MM.1S (cell line): ENCODE measurements around the gene USP25.

ENCODE experiments used
- DNase-seq: peaks from one replicate; pipeline ENCODE4 v3.0.0-alpha.2; 2015
- H2AFZ ChIP-seq: fragments of 300-600 bp; sonication (generic); 2 replicates; pipeline ENCODE4 v1.6.0; 2016; ENCODE audit warnings: antibody characterized with exemption, low read length
- H3F3A ChIP-seq: fragments of 300-600 bp; sonication (generic); 2 replicates; pipeline ENCODE4 v1.6.1; 2016; ENCODE audit warnings: mild to moderate bottlenecking, antibody characterized with exemption, low read length, moderate library complexity, mixed read lengths; ENCODE audit not compliant: insufficient read depth
- H3K27ac ChIP-seq: fragments of 300-600 bp; sonication (generic); 2 replicates; pipeline ENCODE4 v1.5.1; 2016; ENCODE audit warnings: mild to moderate bottlenecking, low read length
- H3K27me3 ChIP-seq: fragments of 300-600 bp; sonication (generic); replicated peaks from 2 replicates; pipeline ENCODE4 v1.6.0; 2016; ENCODE audit warnings: low read length; ENCODE audit not compliant: insufficient read depth
- H3K36me3 ChIP-seq: fragments of 300-600 bp; sonication (generic); replicated peaks from 2 replicates; pipeline ENCODE4 v1.6.1; 2016; ENCODE audit warnings: mild to moderate bottlenecking, low read length, mixed read lengths; ENCODE audit not compliant: insufficient read depth
- H3K4me1 ChIP-seq: fragments of 300-600 bp; sonication (generic); 2 replicates; pipeline ENCODE4 v1.6.1; 2016; ENCODE audit warnings: low read length, mixed read lengths
- H3K4me2 ChIP-seq: fragments of 300-600 bp; sonication (generic); 2 replicates; pipeline ENCODE4 v1.6.0; 2016; ENCODE audit warnings: low read depth, low read length
- H3K4me3 ChIP-seq: fragments of 300-600 bp; sonication (generic); 2 replicates; pipeline ENCODE4 v1.5.1; 2016; ENCODE audit warnings: low read length, mixed read lengths
- H3K79me2 ChIP-seq: fragments of 300-600 bp; sonication (generic); 2 replicates; pipeline ENCODE4 v1.6.1; 2016; ENCODE audit warnings: mixed run types, low read length, mixed read lengths
- H3K9ac ChIP-seq: fragments of 300-600 bp; sonication (generic); 2 replicates; pipeline ENCODE4 v1.6.1; 2016; ENCODE audit warnings: low read length, mixed read lengths
- H3K9me2 ChIP-seq: fragments of 300-600 bp; sonication (generic); replicated peaks from 2 replicates; pipeline ENCODE4 v1.6.1; 2016; ENCODE audit warnings: mild to moderate bottlenecking, low read length, mixed read lengths; ENCODE audit not compliant: insufficient read depth
- H3K9me3 ChIP-seq: fragments of 300-600 bp; sonication (generic); replicated peaks from 2 replicates; pipeline ENCODE4 v1.6.1; 2016; ENCODE audit warnings: mild to moderate bottlenecking, low read length, mixed read lengths; ENCODE audit not compliant: insufficient read depth
- H4K20me1 ChIP-seq: fragments of 300-600 bp; sonication (generic); 2 replicates; pipeline ENCODE4 v1.6.1; 2016; ENCODE audit warnings: mild to moderate bottlenecking, low read length, moderate library complexity, mixed read lengths; ENCODE audit not compliant: insufficient read depth
- EZH2 ChIP-seq: fragments of 300-600 bp; sonication (generic); optimal IDR thresholded peaks from 2 replicates; pipeline ENCODE3; 2017; ENCODE audit warnings: low read depth, mild to moderate bottlenecking, antibody characterized with exemption, low read length, mixed read lengths
- EZH2phosphoT487 ChIP-seq: fragments of 300-600 bp; sonication (generic); IDR thresholded peaks from 2 replicates; pipeline ENCODE4 v1.6.1; 2018; ENCODE audit warnings: antibody characterized with exemption, low read length
- TF ChIP-seq, protein P1 (sequence below): fragments of 300-600 bp; sonication (generic); IDR thresholded peaks from 2 replicates; pipeline ENCODE4 v1.5.1; 2016; ENCODE audit warnings: antibody characterized with exemption, low read length, mixed read lengths

USP25 gene

DNA sequence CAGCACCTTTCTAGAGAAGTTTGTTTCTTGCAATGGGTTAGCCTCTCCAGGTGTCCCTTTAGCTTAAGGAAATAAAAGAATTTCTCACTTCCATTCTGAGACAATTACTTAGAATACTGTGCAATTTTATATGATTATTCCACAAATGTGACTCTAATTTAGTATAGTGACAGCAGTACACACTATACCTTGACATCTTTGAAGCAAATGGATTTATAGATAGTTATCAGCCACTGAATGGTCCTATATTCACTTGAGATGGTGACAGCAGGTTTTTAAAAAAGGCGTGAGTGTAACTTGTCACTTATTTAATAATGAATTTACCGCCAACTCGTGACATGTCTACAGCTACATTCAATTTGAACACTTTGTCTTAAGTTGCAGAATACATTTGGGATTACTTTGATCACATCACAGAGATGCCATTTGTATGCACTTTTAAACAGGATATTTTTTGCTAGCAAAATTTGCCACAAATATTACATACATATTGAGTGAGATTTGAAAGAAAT, 71.6 kb downstream of the USP25 start:
- Histone ChIP-seq H3K36me3 (no peaks in the 10 kb centered on the region), H3K4me1 (0 out of 2 replicates have a peak, but pooled peaks cover 10% of the 10 kb centered on the region), H3K9ac (no peak overlapping the region), H3K4me3 (no peak overlapping the region), H3F3A (no peaks in the 10 kb centered on the region), H3K27ac (no peak overlapping the region), H3K27me3 (no peaks in the 10 kb centered on the region), H3K79me2 (no peaks in the 10 kb centered on the region), H3K9me3 (no peaks in the 10 kb centered on the region), H3K4me2 (no peak overlapping the region), H3K9me2 (no peaks in the 10 kb centered on the region), H4K20me1 (no peaks in the 10 kb centered on the region), H2AFZ (no peak overlapping the region)
- DNase-seq = no peak
- TF ChIP-seq EZH2phosphoT487 = no peak

DNA sequence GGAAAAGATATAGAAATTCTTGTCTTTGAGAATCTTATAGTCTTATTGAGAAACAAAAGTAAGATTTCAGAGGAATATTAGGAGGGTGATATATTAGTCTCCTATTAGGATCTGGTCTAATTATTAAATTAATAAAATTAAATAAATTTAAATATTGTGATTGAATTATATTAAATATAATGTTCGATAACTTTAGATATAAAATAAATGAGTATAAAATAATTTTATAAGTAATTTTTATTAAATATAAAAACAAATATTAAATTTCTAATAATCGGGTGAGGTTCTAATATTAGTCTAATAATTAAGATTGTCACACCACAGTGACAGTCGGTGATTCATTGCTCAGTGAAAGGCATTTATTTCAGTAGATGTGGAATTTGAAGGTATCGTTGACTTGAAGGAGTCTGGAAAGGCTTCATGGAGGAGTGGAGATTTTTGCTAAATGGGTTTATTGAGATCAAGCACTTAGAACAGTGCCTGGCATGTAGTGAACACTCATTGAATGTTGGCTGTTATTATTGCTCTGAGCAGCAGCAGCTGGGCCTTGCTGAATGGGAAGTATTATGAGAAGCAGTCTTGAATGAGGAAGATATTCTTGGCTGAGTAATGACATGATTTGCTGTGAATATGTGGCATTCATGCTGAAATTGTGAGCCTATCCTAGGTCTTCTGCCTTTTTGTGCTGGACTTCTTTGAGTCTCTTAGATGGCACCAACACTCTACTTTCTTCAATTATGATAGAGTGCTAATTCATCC, 74.6 kb downstream of the USP25 start:
- TF ChIP-seq EZH2phosphoT487 (no peak), EZH2 (no peak)
- DNase-seq = no peak

DNA sequence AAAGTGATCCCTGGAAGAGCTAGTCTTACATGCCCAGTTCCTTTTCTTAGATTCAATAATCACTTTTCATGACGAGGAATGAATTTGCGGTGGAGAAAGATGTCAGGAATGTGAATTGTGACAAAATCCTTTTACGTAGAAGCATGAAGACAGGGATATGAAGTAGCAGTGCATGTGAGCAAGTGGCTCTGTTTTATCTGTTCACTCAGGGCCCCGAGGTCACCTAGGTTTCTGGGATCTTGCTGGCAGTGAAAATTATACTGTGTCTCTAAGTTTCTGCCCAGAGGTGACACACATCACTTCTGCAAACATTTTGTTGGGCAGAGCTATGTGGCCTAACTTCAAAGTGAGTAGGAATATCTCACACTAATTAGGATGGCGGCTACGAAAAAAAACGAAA, 79.3 kb downstream of the USP25 start:
- H3K4me2 ChIP-seq = no peak overlapping the region
- H3K9me3 ChIP-seq = no peaks in the 10 kb centered on the region
- no peaks in the 10 kb centered on the region for H3F3A ChIP-seq
- no peaks in the 10 kb centered on the region for H3K4me1 ChIP-seq
- H3K79me2 ChIP-seq = no peaks in the 10 kb centered on the region
- no peaks in the 10 kb centered on the region for H3K9me2 ChIP-seq
- no peak overlapping the region for H2AFZ ChIP-seq
- H3K27me3 ChIP-seq = no peaks in the 10 kb centered on the region
- H4K20me1 ChIP-seq = no peaks in the 10 kb centered on the region
- 0 out of 2 replicates have a peak, but pooled peaks cover 3% of the 10 kb centered on the region for H3K36me3 ChIP-seq
- H3K4me3 ChIP-seq = no peak overlapping the region
- no peak overlapping the region for H3K27ac ChIP-seq
- no peak for DNase-seq
- no peak overlapping the region for H3K9ac ChIP-seq
- TF ChIP-seq EZH2phosphoT487 (no peak), EZH2 (no peak)
- TF ChIP-seq, protein P1, sequence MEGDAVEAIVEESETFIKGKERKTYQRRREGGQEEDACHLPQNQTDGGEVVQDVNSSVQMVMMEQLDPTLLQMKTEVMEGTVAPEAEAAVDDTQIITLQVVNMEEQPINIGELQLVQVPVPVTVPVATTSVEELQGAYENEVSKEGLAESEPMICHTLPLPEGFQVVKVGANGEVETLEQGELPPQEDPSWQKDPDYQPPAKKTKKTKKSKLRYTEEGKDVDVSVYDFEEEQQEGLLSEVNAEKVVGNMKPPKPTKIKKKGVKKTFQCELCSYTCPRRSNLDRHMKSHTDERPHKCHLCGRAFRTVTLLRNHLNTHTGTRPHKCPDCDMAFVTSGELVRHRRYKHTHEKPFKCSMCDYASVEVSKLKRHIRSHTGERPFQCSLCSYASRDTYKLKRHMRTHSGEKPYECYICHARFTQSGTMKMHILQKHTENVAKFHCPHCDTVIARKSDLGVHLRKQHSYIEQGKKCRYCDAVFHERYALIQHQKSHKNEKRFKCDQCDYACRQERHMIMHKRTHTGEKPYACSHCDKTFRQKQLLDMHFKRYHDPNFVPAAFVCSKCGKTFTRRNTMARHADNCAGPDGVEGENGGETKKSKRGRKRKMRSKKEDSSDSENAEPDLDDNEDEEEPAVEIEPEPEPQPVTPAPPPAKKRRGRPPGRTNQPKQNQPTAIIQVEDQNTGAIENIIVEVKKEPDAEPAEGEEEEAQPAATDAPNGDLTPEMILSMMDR = no peak

More for the DNA sequence above, 74.6 kb downstream of the USP25 start:
- Histone ChIP-seq H3K79me2 (no peaks in the 10 kb centered on the region), H3K9ac (no peak overlapping the region), H3F3A (no peaks in the 10 kb centered on the region), H3K4me2 (no peak overlapping the region), H3K27me3 (no peaks in the 10 kb centered on the region), H3K36me3 (0 out of 2 replicates have a peak, but pooled peaks cover 3% of the 10 kb centered on the region), H4K20me1 (no peaks in the 10 kb centered on the region), H3K4me1 (no peaks in the 10 kb centered on the region), H3K9me3 (no peaks in the 10 kb centered on the region), H3K4me3 (no peak overlapping the region), H3K27ac (no peak overlapping the region), H2AFZ (no peak overlapping the region), H3K9me2 (no peaks in the 10 kb centered on the region)

DNA sequence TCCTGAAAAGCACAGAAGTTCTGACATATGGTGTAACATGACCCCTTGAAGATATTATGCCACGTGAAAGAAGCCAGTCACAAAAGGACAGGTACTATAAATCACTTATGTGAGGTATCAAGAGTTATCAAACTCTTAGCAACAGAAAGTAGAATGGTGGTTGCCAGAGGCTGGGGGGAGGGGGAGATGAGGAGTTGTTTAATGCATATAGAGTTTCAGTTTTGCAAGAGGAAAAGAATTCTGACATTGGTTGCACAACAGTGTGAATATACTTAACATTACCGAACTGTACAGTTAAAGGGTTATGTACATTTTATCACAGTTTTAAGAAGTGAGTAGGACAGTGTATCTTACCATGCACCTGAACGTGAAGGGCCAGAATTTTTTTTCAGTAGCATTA, 80.0 kb downstream of the USP25 start:
- TF ChIP-seq, protein P1 = no peak
- TF ChIP-seq EZH2phosphoT487 (no peak), EZH2 (no peak)

More for the DNA sequence above, 80.0 kb downstream of the USP25 start:
- Histone ChIP-seq H3K9me3 (no peaks in the 10 kb centered on the region), H3K27ac (no peak overlapping the region), H4K20me1 (no peaks in the 10 kb centered on the region), H3F3A (no peaks in the 10 kb centered on the region), H3K4me2 (no peak overlapping the region), H3K36me3 (0 out of 2 replicates have a peak, but pooled peaks cover 3% of the 10 kb centered on the region), H3K9me2 (no peaks in the 10 kb centered on the region), H3K79me2 (no peaks in the 10 kb centered on the region), H3K27me3 (no peaks in the 10 kb centered on the region), H2AFZ (no peak overlapping the region), H3K9ac (no peak overlapping the region), H3K4me1 (no peaks in the 10 kb centered on the region), H3K4me3 (no peak overlapping the region)
- no peak for DNase-seq
